ENCODE results near the gene INMT.
A peak's percentile ranks its signal among the peaks of the same experiment; 100 is the strongest.

Gene INMT

DNA sequence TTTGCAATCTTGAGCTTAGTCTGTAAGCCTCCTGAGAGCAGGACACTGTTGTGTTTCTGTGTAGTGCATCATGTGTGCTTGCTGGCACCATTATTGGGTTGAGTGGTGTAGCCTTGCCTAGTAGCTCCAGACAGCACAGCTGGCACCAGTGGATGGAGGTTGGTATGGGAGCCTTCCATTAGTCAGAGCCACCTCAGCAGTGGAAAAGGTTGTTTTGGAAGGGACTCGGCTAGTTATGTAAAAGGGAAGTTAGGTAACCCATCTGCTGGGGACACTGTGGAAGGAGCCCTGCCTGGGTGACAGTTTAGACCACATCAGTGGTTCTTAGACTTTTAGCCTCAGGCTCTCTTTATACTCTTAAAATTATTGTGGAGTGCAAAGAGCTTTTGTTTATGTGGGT is 35.6 kb downstream of the INMT start:
- Histone ChIP-seq H3K27ac (ENCODE audit: low read depth, low read length) (no peak overlapping the region), H3K4ac (ENCODE audit: low read depth, low read length) (no peak overlapping the region), H3K4me1 (ENCODE audit: control insufficient read depth, low read depth, low read length) (no peaks in the 10 kb centered on the region), H3K4me3 (ENCODE audit: low read length) (no peak overlapping the region), H2BK120ac (ENCODE audit: low read depth, low read length) (no peak overlapping the region), H2BK15ac (replicated peaks; ENCODE audit: low read depth) (no peak overlapping the region), H3K9ac (ENCODE audit: low read length) (no peak overlapping the region), H3K79me2 (ENCODE audit: control insufficient read depth, insufficient read depth, low read length) (no peaks in the 10 kb centered on the region), H2BK5ac (ENCODE audit: low read length) (no peak overlapping the region), H4K8ac (ENCODE audit: low read depth, low read length) (no peak overlapping the region), H3K27me3 (ENCODE audit: insufficient read depth, low read length, poor library complexity) (no peaks in the 10 kb centered on the region), H3K18ac (ENCODE audit: low read length) (no peak overlapping the region), H3K36me3 (ENCODE audit: control insufficient read depth, insufficient read depth, low read length) (no peaks in the 10 kb centered on the region), H4K5ac (ENCODE audit: low read length) (no peak overlapping the region), H3K56ac (ENCODE audit: low read length) (no peak overlapping the region), H3K79me1 (ENCODE audit: low read length) (no peaks in the 10 kb centered on the region), H3K23ac (ENCODE audit: low read length) (no peak overlapping the region), H2AK5ac (ENCODE audit: low read length) (no peak overlapping the region), H3K4me2 (ENCODE audit: low read length) (no peak overlapping the region)
- WGBS (ENCODE audit: extremely low coverage, insufficient coverage, low lambda C conversion rate) = no CpG with 5 or more reads among the region's 1 CpG
- no peak for DNase-seq

DNA sequence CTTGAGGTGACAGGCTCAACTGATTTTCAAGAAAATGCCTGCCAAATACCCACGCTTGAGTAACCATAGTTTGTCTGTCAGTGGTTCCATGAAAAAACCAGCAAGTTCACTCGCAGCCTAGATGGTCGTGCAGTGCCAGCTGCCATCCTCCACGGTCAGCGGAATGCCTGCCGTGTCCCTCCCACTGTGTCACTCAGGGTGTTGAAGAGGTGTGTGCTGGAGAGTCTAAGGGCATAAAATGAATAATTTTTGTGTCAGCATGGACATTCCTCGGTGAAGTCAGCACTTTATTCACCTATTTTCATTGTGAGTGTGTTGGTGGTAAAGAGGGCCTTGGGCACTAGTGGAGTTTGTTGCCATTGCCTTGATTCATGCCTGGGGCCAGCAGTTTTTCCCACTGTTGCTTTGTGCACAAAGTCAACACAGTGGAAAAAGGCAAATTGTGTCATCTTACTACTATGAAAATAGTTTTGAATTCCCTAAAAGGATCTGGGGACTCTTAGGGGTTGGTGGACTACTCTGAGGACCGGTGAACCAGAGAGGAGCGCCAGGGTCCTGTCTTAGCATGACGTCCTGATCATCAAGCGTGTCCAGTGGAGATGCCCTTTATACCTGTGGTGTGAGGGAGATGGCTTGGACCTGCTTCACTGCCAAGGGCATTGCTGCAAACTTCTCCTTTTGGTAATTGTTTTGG is 36.9 kb downstream of the INMT start:
- WGBS (ENCODE audit: extremely low coverage, insufficient coverage, low lambda C conversion rate) = no CpG with 5 or more reads among the region's 11 CpGs
- no peak overlapping the region for H4K5ac ChIP-seq (ENCODE audit: low read length)
- no peak overlapping the region for H3K23ac ChIP-seq (ENCODE audit: low read length)
- no peak overlapping the region for H2BK15ac ChIP-seq (replicated peaks; ENCODE audit: low read depth)
- H3K4me3 ChIP-seq (ENCODE audit: low read length) = no peak overlapping the region
- H3K18ac ChIP-seq (ENCODE audit: low read length) = no peak overlapping the region
- no peak overlapping the region for H4K8ac ChIP-seq (ENCODE audit: low read depth, low read length)
- H3K4me1 ChIP-seq (ENCODE audit: control insufficient read depth, low read depth, low read length) = no peaks in the 10 kb centered on the region
- H3K36me3 ChIP-seq (ENCODE audit: control insufficient read depth, insufficient read depth, low read length) = no peaks in the 10 kb centered on the region
- H3K9ac ChIP-seq (ENCODE audit: low read length) = no peak overlapping the region
- DNase-seq = no peak
- no peak overlapping the region for H2BK5ac ChIP-seq (ENCODE audit: low read length)
- no peak overlapping the region for H2AK5ac ChIP-seq (ENCODE audit: low read length)
- no peaks in the 10 kb centered on the region for H3K27me3 ChIP-seq (ENCODE audit: insufficient read depth, low read length, poor library complexity)
- H3K4ac ChIP-seq (ENCODE audit: low read depth, low read length) = no peak overlapping the region
- H3K79me2 ChIP-seq (ENCODE audit: control insufficient read depth, insufficient read depth, low read length) = no peaks in the 10 kb centered on the region
- H3K79me1 ChIP-seq (ENCODE audit: low read length) = no peaks in the 10 kb centered on the region
- no peak overlapping the region for H3K56ac ChIP-seq (ENCODE audit: low read length)
- no peak overlapping the region for H2BK120ac ChIP-seq (ENCODE audit: low read depth, low read length)
- no peak overlapping the region for H3K27ac ChIP-seq (ENCODE audit: low read depth, low read length)
- H3K4me2 ChIP-seq (ENCODE audit: low read length) = no peak overlapping the region

DNA sequence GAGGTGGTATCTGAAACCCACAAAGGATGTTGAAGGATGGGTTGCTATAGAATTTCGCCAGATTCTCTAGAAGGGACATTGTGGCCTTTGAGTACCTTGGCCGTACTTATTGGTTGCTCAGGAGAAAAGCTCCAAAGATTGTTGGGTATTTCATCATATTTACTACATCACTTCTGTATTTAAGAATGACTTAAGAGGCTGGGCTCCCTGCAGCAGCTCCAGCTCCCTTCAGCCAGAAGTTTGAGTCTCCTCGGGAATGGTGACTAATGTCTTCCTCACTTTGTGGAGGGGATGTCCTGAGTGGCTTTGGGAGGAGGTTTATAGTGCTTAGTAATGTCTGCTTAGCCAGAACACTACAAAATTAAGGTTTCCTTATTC is 37.4 kb downstream of the INMT start:
- H3K18ac ChIP-seq (ENCODE audit: low read length) = no peak overlapping the region
- H3K79me2 ChIP-seq (ENCODE audit: control insufficient read depth, insufficient read depth, low read length) = no peaks in the 10 kb centered on the region
- no peak overlapping the region for H3K27ac ChIP-seq (ENCODE audit: low read depth, low read length)
- H3K56ac ChIP-seq (ENCODE audit: low read length) = no peak overlapping the region
- no peak overlapping the region for H2BK5ac ChIP-seq (ENCODE audit: low read length)
- no peaks in the 10 kb centered on the region for H3K79me1 ChIP-seq (ENCODE audit: low read length)
- WGBS (ENCODE audit: extremely low coverage, insufficient coverage, low lambda C conversion rate) = no CpG with 5 or more reads among the region's 3 CpGs
- H3K27me3 ChIP-seq (ENCODE audit: insufficient read depth, low read length, poor library complexity) = no peaks in the 10 kb centered on the region
- H3K4ac ChIP-seq (ENCODE audit: low read depth, low read length) = no peak overlapping the region
- no peak overlapping the region for H3K23ac ChIP-seq (ENCODE audit: low read length)
- no peaks in the 10 kb centered on the region for H3K36me3 ChIP-seq (ENCODE audit: control insufficient read depth, insufficient read depth, low read length)
- H4K8ac ChIP-seq (ENCODE audit: low read depth, low read length) = no peak overlapping the region
- H2AK5ac ChIP-seq (ENCODE audit: low read length) = no peak overlapping the region
- H2BK120ac ChIP-seq (ENCODE audit: low read depth, low read length) = no peak overlapping the region
- H3K4me1 ChIP-seq (ENCODE audit: control insufficient read depth, low read depth, low read length) = no peaks in the 10 kb centered on the region
- no peak overlapping the region for H3K4me2 ChIP-seq (ENCODE audit: low read length)
- no peak for DNase-seq
- H2BK15ac ChIP-seq (replicated peaks; ENCODE audit: low read depth) = no peak overlapping the region
- no peak overlapping the region for H3K4me3 ChIP-seq (ENCODE audit: low read length)
- no peak overlapping the region for H4K5ac ChIP-seq (ENCODE audit: low read length)
- H3K9ac ChIP-seq (ENCODE audit: low read length) = no peak overlapping the region

DNA sequence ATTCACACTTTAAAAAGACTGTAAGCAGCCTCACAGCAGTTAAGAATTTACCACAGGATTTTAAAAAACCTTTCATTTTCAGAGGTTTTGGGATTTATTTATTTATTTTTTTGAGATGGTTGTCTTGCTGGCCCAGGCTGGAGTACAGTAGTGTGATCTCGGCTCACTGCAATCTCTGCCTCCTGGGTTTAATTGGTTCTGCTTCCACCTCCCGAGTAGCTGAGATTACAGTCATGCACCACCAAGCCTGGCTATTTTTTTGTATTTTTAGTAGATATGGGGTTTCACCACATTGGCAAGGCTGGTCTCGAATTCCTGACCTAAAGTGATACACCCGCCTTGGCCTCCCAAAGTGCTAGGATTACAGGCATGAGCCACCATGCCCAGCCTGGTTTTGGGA is 38.4 kb downstream of the INMT start:
- H3K79me1 ChIP-seq (ENCODE audit: low read length) = no peaks in the 10 kb centered on the region
- no peak overlapping the region for H3K27ac ChIP-seq (ENCODE audit: low read depth, low read length)
- no peak overlapping the region for H3K23ac ChIP-seq (ENCODE audit: low read length)
- H4K5ac ChIP-seq (ENCODE audit: low read length) = no peak overlapping the region
- no peak overlapping the region for H4K8ac ChIP-seq (ENCODE audit: low read depth, low read length)
- no peak overlapping the region for H3K4me3 ChIP-seq (ENCODE audit: low read length)
- H3K9ac ChIP-seq (ENCODE audit: low read length) = no peak overlapping the region
- no peak overlapping the region for H3K4ac ChIP-seq (ENCODE audit: low read depth, low read length)
- no peak overlapping the region for H2AK5ac ChIP-seq (ENCODE audit: low read length)
- no peak overlapping the region for H3K18ac ChIP-seq (ENCODE audit: low read length)
- H3K56ac ChIP-seq (ENCODE audit: low read length) = no peak overlapping the region
- no peak overlapping the region for H2BK15ac ChIP-seq (replicated peaks; ENCODE audit: low read depth)
- H3K79me2 ChIP-seq (ENCODE audit: control insufficient read depth, insufficient read depth, low read length) = no peaks in the 10 kb centered on the region
- H2BK120ac ChIP-seq (ENCODE audit: low read depth, low read length) = no peak overlapping the region
- DNase-seq = no peak
- no peaks in the 10 kb centered on the region for H3K36me3 ChIP-seq (ENCODE audit: control insufficient read depth, insufficient read depth, low read length)
- H3K4me2 ChIP-seq (ENCODE audit: low read length) = no peak overlapping the region
- no peaks in the 10 kb centered on the region for H3K4me1 ChIP-seq (ENCODE audit: control insufficient read depth, low read depth, low read length)
- no peak overlapping the region for H2BK5ac ChIP-seq (ENCODE audit: low read length)
- no CpG with 5 or more reads among the region's 4 CpGs for WGBS (ENCODE audit: extremely low coverage, insufficient coverage, low lambda C conversion rate)
- no peaks in the 10 kb centered on the region for H3K27me3 ChIP-seq (ENCODE audit: insufficient read depth, low read length, poor library complexity)

DNA sequence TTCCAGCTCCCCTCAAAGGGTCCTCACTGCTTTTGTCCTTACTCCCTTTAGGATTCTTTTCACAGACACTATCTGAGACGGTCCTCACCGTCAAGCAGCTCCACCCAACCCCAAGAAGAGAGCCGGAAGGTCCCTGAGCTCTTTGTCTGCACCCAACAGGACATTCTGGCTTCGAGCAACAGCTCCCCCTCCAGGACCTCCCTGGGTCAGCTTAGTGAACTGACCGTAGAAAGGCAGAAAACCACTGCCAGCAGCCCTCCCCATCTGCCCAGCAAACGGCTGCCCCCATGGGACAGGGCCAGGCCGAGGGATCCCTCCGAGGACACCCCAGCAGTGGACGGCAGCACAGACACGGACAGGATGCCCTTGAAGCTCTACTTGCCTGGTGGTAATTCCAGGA is 39.2 kb downstream of the INMT start:
- peak; percentile 36 for DNase-seq
- Histone ChIP-seq H3K56ac (ENCODE audit: low read length) (no peak overlapping the region), H3K79me1 (ENCODE audit: low read length) (no peaks in the 10 kb centered on the region), H3K9ac (ENCODE audit: low read length) (no peak overlapping the region), H3K27me3 (ENCODE audit: insufficient read depth, low read length, poor library complexity) (no peaks in the 10 kb centered on the region), H4K8ac (ENCODE audit: low read depth, low read length) (no peak overlapping the region), H2AK5ac (ENCODE audit: low read length) (no peak overlapping the region), H3K27ac (ENCODE audit: low read depth, low read length) (no peak overlapping the region), H3K4me1 (ENCODE audit: control insufficient read depth, low read depth, low read length) (no peaks in the 10 kb centered on the region), H3K4me3 (ENCODE audit: low read length) (no peak overlapping the region), H3K4me2 (ENCODE audit: low read length) (no peak overlapping the region), H2BK120ac (ENCODE audit: low read depth, low read length) (no peak overlapping the region), H2BK15ac (replicated peaks; ENCODE audit: low read depth) (no peak overlapping the region), H2BK5ac (ENCODE audit: low read length) (no peak overlapping the region), H3K79me2 (ENCODE audit: control insufficient read depth, insufficient read depth, low read length) (no peaks in the 10 kb centered on the region), H3K36me3 (ENCODE audit: control insufficient read depth, insufficient read depth, low read length) (no peaks in the 10 kb centered on the region), H3K23ac (ENCODE audit: low read length) (no peak overlapping the region), H4K5ac (ENCODE audit: low read length) (no peak overlapping the region), H3K4ac (ENCODE audit: low read depth, low read length) (no peak overlapping the region), H3K18ac (ENCODE audit: low read length) (no peak overlapping the region)
- WGBS (ENCODE audit: extremely low coverage, insufficient coverage, low lambda C conversion rate) = no CpG with 5 or more reads among the region's 10 CpGs
